Measurements from ENCODE around the gene ADAMTS18.

The ADAMTS18 gene, protein sequence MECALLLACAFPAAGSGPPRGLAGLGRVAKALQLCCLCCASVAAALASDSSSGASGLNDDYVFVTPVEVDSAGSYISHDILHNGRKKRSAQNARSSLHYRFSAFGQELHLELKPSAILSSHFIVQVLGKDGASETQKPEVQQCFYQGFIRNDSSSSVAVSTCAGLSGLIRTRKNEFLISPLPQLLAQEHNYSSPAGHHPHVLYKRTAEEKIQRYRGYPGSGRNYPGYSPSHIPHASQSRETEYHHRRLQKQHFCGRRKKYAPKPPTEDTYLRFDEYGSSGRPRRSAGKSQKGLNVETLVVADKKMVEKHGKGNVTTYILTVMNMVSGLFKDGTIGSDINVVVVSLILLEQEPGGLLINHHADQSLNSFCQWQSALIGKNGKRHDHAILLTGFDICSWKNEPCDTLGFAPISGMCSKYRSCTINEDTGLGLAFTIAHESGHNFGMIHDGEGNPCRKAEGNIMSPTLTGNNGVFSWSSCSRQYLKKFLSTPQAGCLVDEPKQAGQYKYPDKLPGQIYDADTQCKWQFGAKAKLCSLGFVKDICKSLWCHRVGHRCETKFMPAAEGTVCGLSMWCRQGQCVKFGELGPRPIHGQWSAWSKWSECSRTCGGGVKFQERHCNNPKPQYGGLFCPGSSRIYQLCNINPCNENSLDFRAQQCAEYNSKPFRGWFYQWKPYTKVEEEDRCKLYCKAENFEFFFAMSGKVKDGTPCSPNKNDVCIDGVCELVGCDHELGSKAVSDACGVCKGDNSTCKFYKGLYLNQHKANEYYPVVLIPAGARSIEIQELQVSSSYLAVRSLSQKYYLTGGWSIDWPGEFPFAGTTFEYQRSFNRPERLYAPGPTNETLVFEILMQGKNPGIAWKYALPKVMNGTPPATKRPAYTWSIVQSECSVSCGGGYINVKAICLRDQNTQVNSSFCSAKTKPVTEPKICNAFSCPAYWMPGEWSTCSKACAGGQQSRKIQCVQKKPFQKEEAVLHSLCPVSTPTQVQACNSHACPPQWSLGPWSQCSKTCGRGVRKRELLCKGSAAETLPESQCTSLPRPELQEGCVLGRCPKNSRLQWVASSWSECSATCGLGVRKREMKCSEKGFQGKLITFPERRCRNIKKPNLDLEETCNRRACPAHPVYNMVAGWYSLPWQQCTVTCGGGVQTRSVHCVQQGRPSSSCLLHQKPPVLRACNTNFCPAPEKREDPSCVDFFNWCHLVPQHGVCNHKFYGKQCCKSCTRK (N-terminal part only)

GRCh38 chr16:77434530-77435271, at the start of gene ADAMTS18:
Gene ADAMTS18 (minus strand): TSS chr16:77435034. CDS start chr16:77434695, 339 bp downstream.
- ChIA-PET CTCF (interaction anchor here (0.6 to 4.5 kb wide), 7 partner anchors 15 to 830 kb away, joined by 3 to 77 read pairs (median 3); no protein-coding TSS in a partner anchor), POLR2A (no interaction called here)
- TF ChIP-seq ZNF549 (tag by site-specific recombination; IDR thresholded peaks at IDR 0.05) (0 out of 2 replicates have a peak, but pooled peaks have one; percentile 12), SP3 (tag by site-specific recombination; IDR thresholded peaks at IDR 0.05) (peak; percentile 39), ZNF561 (tag by site-specific recombination; IDR thresholded peaks at IDR 0.05; ENCODE audit: borderline replicate concordance) (peak; percentile 51; the same call in 1 of the 2 replicates), ZNF18 (tag by site-specific recombination; IDR thresholded peaks at IDR 0.05) (peak; percentile 30; the same call in 1 of the 2 replicates), ZIC2 (tag by site-specific recombination; IDR thresholded peaks at IDR 0.05) (peak; percentile 62), ZNF239 (tag by site-specific recombination; IDR thresholded peaks at IDR 0.05) (no peak), SETDB1 (IDR thresholded peaks at IDR 0.05; ENCODE audit: insufficient read length, low read length) (no peak), SP2 (tag by site-specific recombination; IDR thresholded peaks at IDR 0.05) (peak; percentile 30; the same call in 1 of the 2 replicates), ZBTB7A (tag by site-specific recombination; IDR thresholded peaks at IDR 0.05; ENCODE audit: low read depth) (no peak), ZNF777 (tag by site-specific recombination; IDR thresholded peaks at IDR 0.05; ENCODE audit: borderline replicate concordance) (peak; percentile 56; the same call in 1 of the 2 replicates), ZBTB20 (tag by site-specific recombination; IDR thresholded peaks at IDR 0.05) (peak; percentile 14; the same call in 1 of the 2 replicates), GLIS1 (tag by site-specific recombination; IDR thresholded peaks at IDR 0.05) (peak; percentile 21; the same call in 1 of the 2 replicates), ZFHX2 (tag by site-specific recombination; conservative IDR thresholded peaks at IDR 0.05) (peak; percentile 35; the same call in 1 of the 2 replicates), EGR2 (tag by site-specific recombination; IDR thresholded peaks at IDR 0.05; ENCODE audit: low read depth) (peak; percentile 57), KLF1 (tag by site-specific recombination; IDR thresholded peaks at IDR 0.05) (peak; percentile 20; the same call in 1 of the 2 replicates), GLIS2 (tag by site-specific recombination; IDR thresholded peaks at IDR 0.05) (peak; percentile 44; the same call in 1 of the 2 replicates), ZBTB17 (tag by site-specific recombination; IDR thresholded peaks at IDR 0.05) (no peak), ZNF513 (tag by site-specific recombination; IDR thresholded peaks at IDR 0.05) (no peak)
- TF ChIP-seq, protein P1, sequence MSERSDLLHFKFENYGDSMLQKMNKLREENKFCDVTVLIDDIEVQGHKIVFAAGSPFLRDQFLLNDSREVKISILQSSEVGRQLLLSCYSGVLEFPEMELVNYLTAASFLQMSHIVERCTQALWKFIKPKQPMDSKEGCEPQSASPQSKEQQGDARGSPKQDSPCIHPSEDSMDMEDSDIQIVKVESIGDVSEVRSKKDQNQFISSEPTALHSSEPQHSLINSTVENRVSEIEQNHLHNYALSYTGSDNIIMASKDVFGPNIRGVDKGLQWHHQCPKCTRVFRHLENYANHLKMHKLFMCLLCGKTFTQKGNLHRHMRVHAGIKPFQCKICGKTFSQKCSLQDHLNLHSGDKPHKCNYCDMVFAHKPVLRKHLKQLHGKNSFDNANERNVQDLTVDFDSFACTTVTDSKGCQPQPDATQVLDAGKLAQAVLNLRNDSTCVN (tag by site-specific recombination; optimal IDR thresholded peaks at IDR 0.05) = peak; percentile 78
- TF ChIP-seq, protein P2, sequence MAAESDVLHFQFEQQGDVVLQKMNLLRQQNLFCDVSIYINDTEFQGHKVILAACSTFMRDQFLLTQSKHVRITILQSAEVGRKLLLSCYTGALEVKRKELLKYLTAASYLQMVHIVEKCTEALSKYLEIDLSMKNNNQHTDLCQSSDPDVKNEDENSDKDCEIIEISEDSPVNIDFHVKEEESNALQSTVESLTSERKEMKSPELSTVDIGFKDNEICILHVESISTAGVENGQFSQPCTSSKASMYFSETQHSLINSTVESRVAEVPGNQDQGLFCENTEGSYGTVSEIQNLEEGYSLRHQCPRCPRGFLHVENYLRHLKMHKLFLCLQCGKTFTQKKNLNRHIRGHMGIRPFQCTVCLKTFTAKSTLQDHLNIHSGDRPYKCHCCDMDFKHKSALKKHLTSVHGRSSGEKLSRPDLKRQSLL (tag by site-specific recombination; IDR thresholded peaks at IDR 0.05) = peak; percentile 83; the same call in 1 of the 2 replicates
- TF ChIP-seq, protein P3, sequence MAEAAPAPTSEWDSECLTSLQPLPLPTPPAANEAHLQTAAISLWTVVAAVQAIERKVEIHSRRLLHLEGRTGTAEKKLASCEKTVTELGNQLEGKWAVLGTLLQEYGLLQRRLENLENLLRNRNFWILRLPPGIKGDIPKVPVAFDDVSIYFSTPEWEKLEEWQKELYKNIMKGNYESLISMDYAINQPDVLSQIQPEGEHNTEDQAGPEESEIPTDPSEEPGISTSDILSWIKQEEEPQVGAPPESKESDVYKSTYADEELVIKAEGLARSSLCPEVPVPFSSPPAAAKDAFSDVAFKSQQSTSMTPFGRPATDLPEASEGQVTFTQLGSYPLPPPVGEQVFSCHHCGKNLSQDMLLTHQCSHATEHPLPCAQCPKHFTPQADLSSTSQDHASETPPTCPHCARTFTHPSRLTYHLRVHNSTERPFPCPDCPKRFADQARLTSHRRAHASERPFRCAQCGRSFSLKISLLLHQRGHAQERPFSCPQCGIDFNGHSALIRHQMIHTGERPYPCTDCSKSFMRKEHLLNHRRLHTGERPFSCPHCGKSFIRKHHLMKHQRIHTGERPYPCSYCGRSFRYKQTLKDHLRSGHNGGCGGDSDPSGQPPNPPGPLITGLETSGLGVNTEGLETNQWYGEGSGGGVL (tag by site-specific recombination; IDR thresholded peaks at IDR 0.05) = peak; percentile 23; the same call in 1 of the 2 replicates
- H3K27ac ChIP-seq (ENCODE audit: extremely low read depth, low read depth, low read length) = peak within 1 kb of the TSS; percentile 77; the same call in 1 of the 2 replicates
- H3K4me1 ChIP-seq (ENCODE audit: control insufficient read depth, insufficient read depth, low read length) = peaks cover 9% of the 10 kb centered on the region; the same call in 1 of the 2 replicates
- peak within 1 kb of the TSS; percentile 30 for H3K4me3 ChIP-seq (ENCODE audit: low read depth, low read length)
- no peaks in the 10 kb centered on the region for H3K9me3 ChIP-seq (ENCODE audit: control insufficient read depth, insufficient read depth, low read depth, low read length)
- H3K36me3 ChIP-seq (ENCODE audit: control insufficient read depth in 2 of 2, insufficient read depth in 1 of 2, low read length in 2 of 2) = no peaks in the 10 kb centered on the region

All from HEK293 (cell line).